GM18511 (cell line): ENCODE data around the gene CLPTM1L.
"Not testable (repeated sequence)": the region's sequence is repeated elsewhere in the genome, so short reads cannot be mapped to it uniquely, and the experiment has no call there.

ENCODE experiments used
- ATAC-seq: cut with Tn5 transposase; IDR thresholded peaks from one replicate; pipeline ENCODE4 v1.9.1; 2021; ENCODE audit warnings: mild to moderate bottlenecking, moderate library complexity; ENCODE audit not compliant: unreplicated experiment

The CLPTM1L gene

GRCh38 chr5:1343315-1343751 lies 1.6 kb downstream of the CLPTM1L start:
- no peak for ATAC-seq

- not testable (repeated sequence) for ATAC-seq
Observed at GRCh38 chr5:1342711-1343110, 2.2 kb downstream of the CLPTM1L start.

GRCh38 chr5:1342268-1342667 lies 2.6 kb downstream of the CLPTM1L start:
- ATAC-seq, result no peak

- ATAC-seq, result no peak
Observed at GRCh38 chr5:1341863-1342262, 3.0 kb downstream of the CLPTM1L start.

- not testable (repeated sequence) for ATAC-seq
Observed at GRCh38 chr5:1339818-1340210, 5.1 kb downstream of the CLPTM1L start.

GRCh38 chr5:1339139-1339817 lies 5.6 kb downstream of the CLPTM1L start:
- not testable (repeated sequence) for ATAC-seq

- no peak for ATAC-seq
Observed at GRCh38 chr5:1338506-1339070, 6.3 kb downstream of the CLPTM1L start.

GRCh38 chr5:1338196-1338490 lies 6.8 kb downstream of the CLPTM1L start:
- ATAC-seq, result no peak

GRCh38 chr5:1337489-1338195 lies 7.3 kb downstream of the CLPTM1L start:
- no peak for ATAC-seq

GRCh38 chr5:1336749-1337488 lies 8.0 kb downstream of the CLPTM1L start:
- no peak for ATAC-seq

GRCh38 chr5:1336106-1336561 lies 8.8 kb downstream of the CLPTM1L start:
- ATAC-seq, result no peak

- ATAC-seq, result no peak
Observed at GRCh38 chr5:1335540-1336095, 9.3 kb downstream of the CLPTM1L start.

- no peak for ATAC-seq
Observed at GRCh38 chr5:1334831-1335539, 9.9 kb downstream of the CLPTM1L start.

- no peak for ATAC-seq
Observed at GRCh38 chr5:1333986-1334385, 10.9 kb downstream of the CLPTM1L start.

GRCh38 chr5:1333286-1333685 lies 11.6 kb downstream of the CLPTM1L start:
- ATAC-seq, result not testable (repeated sequence)

- no peak for ATAC-seq
Observed at GRCh38 chr5:1332461-1333001, 12.4 kb downstream of the CLPTM1L start.

- ATAC-seq, result no peak
Observed at GRCh38 chr5:1331861-1332405, 13.0 kb downstream of the CLPTM1L start.

- no peak for ATAC-seq
Observed at GRCh38 chr5:1330847-1331831, 13.8 kb downstream of the CLPTM1L start.
